GM23248 (cell line): ENCODE data around the gene CLDN18. TPM values are rescaled to one million over a fixed set of nuclear protein-coding genes. Genes with fewer than 3 reads are reported as not detected.

Source experiments
- DNase-seq: peaks from one replicate; pipeline ENCODE4 v3.0.0-alpha.2; 2015
- H2AFZ ChIP-seq: fragments of 200-600 bp; sonication (generic); 2 replicates; pipeline ENCODE4 v1.6.1; 2016; ENCODE audit warnings: antibody characterized with exemption
- H3F3A ChIP-seq: fragments of 200-600 bp; sonication (generic); 2 replicates; pipeline ENCODE4 v1.6.1; 2016; ENCODE audit warnings: mild to moderate bottlenecking, antibody characterized with exemption, mixed run types; ENCODE audit not compliant: insufficient read depth
- H3K27ac ChIP-seq: fragments of 200-600 bp; sonication (generic); 2 replicates; pipeline ENCODE4 v1.5.1; 2016; ENCODE audit warnings: mild to moderate bottlenecking
- H3K27me3 ChIP-seq: fragments of 200-600 bp; sonication (generic); replicated peaks from 2 replicates; pipeline ENCODE4 v1.6.1; 2016; ENCODE audit warnings: mild to moderate bottlenecking; ENCODE audit not compliant: insufficient read depth
- H3K36me3 ChIP-seq: fragments of 200-600 bp; sonication (generic); 2 replicates; pipeline ENCODE4 v1.6.1; 2016; ENCODE audit warnings: low read depth, mild to moderate bottlenecking
- H3K4me1 ChIP-seq: fragments of 200-600 bp; sonication (generic); 2 replicates; pipeline ENCODE4 v1.6.1; 2016; ENCODE audit warnings: mild to moderate bottlenecking; ENCODE audit not compliant: insufficient read depth
- H3K4me2 ChIP-seq: fragments of 200-600 bp; sonication (generic); one replicate; pipeline ENCODE4 v1.6.1; 2016; ENCODE audit warnings: mild to moderate bottlenecking; ENCODE audit not compliant: unreplicated experiment
- H3K4me3 ChIP-seq: fragments of 200-600 bp; sonication (generic); 2 replicates; pipeline ENCODE4 v1.5.1; 2016; ENCODE audit warnings: mild to moderate bottlenecking
- H3K79me2 ChIP-seq: fragments of 200-600 bp; sonication (generic); 2 replicates; pipeline ENCODE4 v1.6.1; 2016; ENCODE audit warnings: mild to moderate bottlenecking; ENCODE audit not compliant: insufficient read depth
- H3K9ac ChIP-seq: fragments of 200-600 bp; sonication (generic); 2 replicates; pipeline ENCODE4 v1.6.1; 2016; ENCODE audit warnings: mild to moderate bottlenecking
- H3K9me2 ChIP-seq: fragments of 200-600 bp; sonication (generic); 2 replicates; pipeline ENCODE4 v1.6.1; 2016; ENCODE audit warnings: mixed run types, mild to moderate bottlenecking, moderate library complexity; ENCODE audit not compliant: insufficient read depth
- H3K9me3 ChIP-seq: fragments of 200-600 bp; sonication (generic); one replicate; pipeline ENCODE4 v1.6.1; 2017; ENCODE audit warnings: low read depth
- H4K20me1 ChIP-seq: fragments of 200-600 bp; sonication (generic); 2 replicates; pipeline ENCODE4 v1.6.0; 2016; ENCODE audit not compliant: insufficient read depth
- EZH2 ChIP-seq: fragments of 200-600 bp; sonication (generic); IDR thresholded peaks from 2 replicates; pipeline ENCODE4 v1.6.1; 2018; ENCODE audit warnings: antibody characterized with exemption, mild to moderate bottlenecking; ENCODE audit not compliant: insufficient read depth, poor library complexity, severe bottlenecking
- EZH2phosphoT487 ChIP-seq: fragments of 200-600 bp; sonication (generic); IDR thresholded peaks from 2 replicates; pipeline ENCODE4 v1.6.1; 2018; ENCODE audit warnings: antibody characterized with exemption, moderate library complexity, mild to moderate bottlenecking, low read depth; ENCODE audit not compliant: insufficient read depth
- WGBS, 2 experiments: methylation state at CpG; one replicate each; pipeline ENCODE4 v1.1.6; 2015 to 2017; ENCODE audit warnings: low lambda C conversion rate in 2 of 2, low coverage in 1 of 2; ENCODE audit errors: missing lambda C conversion rate in 2 of 2; 5-methylcytosine and 5-hydroxymethylcytosine counted together
- in situ Hi-C: fragments of 300-500 bp; cut with MboI; formaldehyde crosslinking; loops from 2 replicates; pipeline ENCODE4 v1.15.0; 2020
- polyA plus RNA-seq: library from polyadenylated mRNA; unstranded; fragments of >200 nt; fragmentation: Nextera tagmentation; extraction: Ambion mirVana; gene quantifications from 2 replicates; pipeline ENCODE4 v1.2.1, GENCODE V29; 2016
- total RNA-seq: library from RNA; depleted of rRNA; stranded (reverse); fragments of >200 nt; shearing (Covaris generic); gene quantifications from 2 replicates; pipeline ENCODE4 v1.2.3, GENCODE V29; 2014; rRNA removed

The CLDN18 gene
- total and polyA plus RNA-seq, 2 experiments from 2014 or later: 0.18 TPM; not detected in 1

DNA sequence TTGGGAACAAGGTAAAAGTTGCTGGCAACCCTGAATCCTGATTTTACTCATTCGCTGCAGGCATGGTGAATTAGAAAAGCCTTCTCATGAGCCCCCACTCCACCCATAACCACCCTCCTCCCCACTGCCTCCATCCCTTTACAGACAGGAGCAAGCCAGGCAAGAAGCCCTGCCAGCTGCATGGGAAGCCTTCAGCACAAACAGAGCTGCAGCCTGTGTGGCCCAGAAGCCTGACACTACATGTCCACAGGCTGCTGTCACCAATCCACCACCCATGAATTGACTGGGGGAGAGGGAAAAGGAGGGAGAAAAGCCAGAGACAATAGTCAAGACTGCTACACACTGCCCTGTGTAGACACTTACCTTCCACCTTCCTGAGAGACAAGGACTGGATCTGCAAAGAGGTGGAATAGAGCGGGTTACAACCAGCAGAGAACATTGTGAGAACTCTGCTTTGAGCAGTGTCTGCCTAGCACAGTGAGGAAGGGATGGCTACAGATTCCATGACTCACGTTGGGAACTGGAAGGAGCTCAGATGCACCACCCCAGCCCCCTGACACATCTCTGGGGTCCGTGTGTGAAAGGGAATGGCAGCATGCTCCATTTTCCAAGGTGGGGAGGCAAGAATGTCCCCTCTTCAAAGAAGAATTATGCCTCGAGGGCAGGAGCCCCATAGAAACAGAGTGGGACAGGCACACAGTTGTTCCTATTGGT, 71.6 kb downstream of the CLDN18 start:
- H3K4me1 ChIP-seq: peaks cover 62% of the 10 kb centered on the region
- peak overlapping the region; percentile 91 for H3K4me2 ChIP-seq
- TF ChIP-seq EZH2phosphoT487 (no peak), EZH2 (no peak)
- peaks cover 77% of the 10 kb centered on the region for H3F3A ChIP-seq
- no peaks in the 10 kb centered on the region for H3K9me2 ChIP-seq
- in situ Hi-C loops: no loop called here
- H3K9ac ChIP-seq: peak overlapping the region; percentile 77
- DNase-seq: peak; percentile 89
- no peaks in the 10 kb centered on the region for H3K27me3 ChIP-seq
- H3K27ac ChIP-seq: peak overlapping the region; percentile 96
- peak overlapping the region; percentile 51 for H2AFZ ChIP-seq
- H3K36me3 ChIP-seq: peaks cover 21% of the 10 kb centered on the region; the same call in 1 of the 2 replicates
- peak overlapping the region; percentile 57 for H3K4me3 ChIP-seq
- no peaks in the 10 kb centered on the region for H4K20me1 ChIP-seq
- no peaks in the 10 kb centered on the region for H3K9me3 ChIP-seq
- 39 to 44% methylated on average over 5 of the region's 5 CpGs for WGBS, 2 experiments
- H3K79me2 ChIP-seq: 0 out of 2 replicates have a peak, but pooled peaks cover 8% of the 10 kb centered on the region

DNA sequence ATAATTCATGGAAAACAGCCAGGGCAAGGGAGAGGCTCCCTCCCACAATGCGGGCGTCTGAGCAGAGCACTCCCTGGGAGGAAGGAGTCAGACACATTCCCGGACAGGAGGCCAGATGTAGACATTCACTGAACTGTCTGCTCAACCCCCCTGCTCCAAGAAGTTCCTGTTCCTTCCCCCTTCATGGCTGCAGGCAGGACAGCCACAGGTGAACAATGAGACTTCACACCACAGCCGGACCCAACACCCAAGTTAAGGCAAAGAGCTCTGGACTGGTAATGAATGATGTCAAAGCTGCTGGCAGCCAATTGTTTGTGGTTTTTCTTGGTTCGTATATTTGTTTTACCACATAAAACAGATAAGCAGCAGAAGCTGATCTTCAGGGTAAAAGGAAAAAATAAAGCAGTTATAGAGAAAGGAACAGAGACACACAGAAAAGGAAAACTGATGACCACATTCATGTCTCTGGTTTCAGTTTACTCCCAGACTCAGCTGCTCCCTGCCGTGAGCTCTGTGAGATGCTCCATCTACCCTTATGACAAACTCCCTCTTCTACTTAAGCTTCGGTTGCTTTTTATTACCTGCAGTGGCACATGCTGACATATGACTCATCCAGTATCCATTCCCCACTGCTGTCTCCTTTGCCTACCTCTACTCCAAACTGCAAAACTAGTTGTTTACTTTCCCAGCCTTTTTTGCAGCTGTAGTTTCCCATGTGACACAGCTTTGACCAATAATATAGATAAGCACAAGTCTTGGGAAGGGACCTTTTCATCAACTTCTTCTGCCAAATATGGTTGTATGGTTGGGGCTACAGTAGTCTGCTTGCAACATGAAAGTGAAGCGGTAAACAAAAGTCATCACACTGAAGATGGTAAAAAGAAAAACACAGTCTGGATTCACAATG, 72.4 kb downstream of the CLDN18 start:
- in situ Hi-C loops: no loop called here
- Histone ChIP-seq H3K4me2 (peak overlapping the region; percentile 91), H3F3A (peaks cover 72% of the 10 kb centered on the region), H4K20me1 (no peaks in the 10 kb centered on the region), H3K9ac (peak overlapping the region; percentile 77), H3K79me2 (peaks cover 7% of the 10 kb centered on the region; the same call in 1 of the 2 replicates), H3K27ac (peak overlapping the region; percentile 96), H3K27me3 (no peaks in the 10 kb centered on the region), H2AFZ (peak overlapping the region; percentile 51), H3K4me1 (peaks cover 62% of the 10 kb centered on the region), H3K9me2 (no peaks in the 10 kb centered on the region), H3K36me3 (peaks cover 22% of the 10 kb centered on the region), H3K4me3 (peak overlapping the region; percentile 57), H3K9me3 (no peaks in the 10 kb centered on the region)
- peak; percentile 93 for DNase-seq
- TF ChIP-seq EZH2 (no peak), EZH2phosphoT487 (no peak)
- 11% methylated on average over 8 of the region's 8 CpGs for WGBS, 2 experiments

DNA sequence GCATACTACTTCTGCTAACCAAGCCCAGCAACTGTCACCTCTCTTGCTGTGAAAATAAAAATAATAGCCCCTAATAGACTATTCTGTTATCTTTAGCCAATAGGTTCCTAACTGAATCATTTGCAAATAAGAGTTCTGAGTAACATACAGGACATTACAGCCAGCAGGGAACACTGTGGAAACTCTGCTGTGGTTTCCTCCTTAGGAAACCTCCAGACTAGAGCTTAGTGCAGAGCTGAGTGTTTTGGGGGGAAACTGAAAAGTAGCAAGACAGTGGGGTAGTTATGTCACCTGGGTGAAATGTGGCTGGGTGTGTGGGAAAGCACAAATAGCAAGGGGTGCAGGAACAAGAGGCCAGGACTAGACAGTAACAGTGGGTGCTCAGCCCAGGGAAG, 73.0 kb downstream of the CLDN18 start:
- TF ChIP-seq EZH2phosphoT487 (no peak), EZH2 (no peak)
- H3K9ac ChIP-seq: peak overlapping the region; percentile 77
- H3K27me3 ChIP-seq: no peaks in the 10 kb centered on the region
- H3K4me2 ChIP-seq: peak overlapping the region; percentile 91
- H3K9me2 ChIP-seq: no peaks in the 10 kb centered on the region
- H3K79me2 ChIP-seq: peaks cover 7% of the 10 kb centered on the region; the same call in 1 of the 2 replicates
- H3K4me3 ChIP-seq: peak overlapping the region; percentile 57
- H3K9me3 ChIP-seq: no peaks in the 10 kb centered on the region
- peaks cover 65% of the 10 kb centered on the region for H3F3A ChIP-seq
- peak overlapping the region; percentile 96 for H3K27ac ChIP-seq
- in situ Hi-C loops: no loop called here
- peak; percentile 64 for DNase-seq
- peaks cover 24% of the 10 kb centered on the region for H3K36me3 ChIP-seq
- H3K4me1 ChIP-seq: peaks cover 56% of the 10 kb centered on the region
- no peak overlapping the region for H2AFZ ChIP-seq
- H4K20me1 ChIP-seq: no peaks in the 10 kb centered on the region

Other genes with a start within 250 kb of the CLDN18 start
- gene SOX14, start 245.8 kb upstream of the CLDN18 start, total RNA-seq: not detected in 2 replicates
- not detected in 2 replicates for gene SOX14, start 245.8 kb upstream of the CLDN18 start, polyA plus RNA-seq
- gene DZIP1L, start 105.4 kb downstream of the CLDN18 start, total RNA-seq: 19.8 and 34.0 TPM in 2 replicates
- gene DZIP1L, start 105.4 kb downstream of the CLDN18 start, polyA plus RNA-seq: 9.6 and 11.1 TPM in 2 replicates
- not detected in 2 replicates for gene A4GNT, start 122.2 kb downstream of the CLDN18 start, total RNA-seq
- 0.14 TPM in 1 of 2 replicates, not detected in the other for gene A4GNT, start 122.2 kb downstream of the CLDN18 start, polyA plus RNA-seq
- gene DBR1, start 164.8 kb downstream of the CLDN18 start, total RNA-seq: 14.7 and 16.9 TPM in 2 replicates
- 12.1 and 12.3 TPM in 2 replicates for gene DBR1, start 164.8 kb downstream of the CLDN18 start, polyA plus RNA-seq
- gene ARMC8, start 177.1 kb downstream of the CLDN18 start, total RNA-seq: 29.2 and 32.9 TPM in 2 replicates
- gene ARMC8, start 177.1 kb downstream of the CLDN18 start, polyA plus RNA-seq: 30.1 and 31.2 TPM in 2 replicates